ENCODE measurements around the gene SF3B3. TPM values are rescaled to one million over a fixed set of nuclear protein-coding genes. Genes with fewer than 3 reads are reported as not detected.

The SF3B3 gene
- total and polyA plus RNA-seq, 10 of the 15 experiments (the other 5 are each of a cell fraction or from before 2014, with no cell fraction given) = 134 to 453 (median 215) TPM

GRCh38 chr16:70480127-70481105 lies 43.2 kb upstream of the SF3B3 start (continued):
- TF ChIP-seq, protein P1, sequence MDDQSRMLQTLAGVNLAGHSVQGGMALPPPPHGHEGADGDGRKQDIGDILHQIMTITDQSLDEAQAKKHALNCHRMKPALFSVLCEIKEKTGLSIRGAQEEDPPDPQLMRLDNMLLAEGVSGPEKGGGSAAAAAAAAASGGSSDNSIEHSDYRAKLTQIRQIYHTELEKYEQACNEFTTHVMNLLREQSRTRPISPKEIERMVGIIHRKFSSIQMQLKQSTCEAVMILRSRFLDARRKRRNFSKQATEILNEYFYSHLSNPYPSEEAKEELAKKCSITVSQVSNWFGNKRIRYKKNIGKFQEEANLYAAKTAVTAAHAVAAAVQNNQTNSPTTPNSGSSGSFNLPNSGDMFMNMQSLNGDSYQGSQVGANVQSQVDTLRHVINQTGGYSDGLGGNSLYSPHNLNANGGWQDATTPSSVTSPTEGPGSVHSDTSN (IDR thresholded peaks at IDR 0.05; ENCODE audit: insufficient replicate concordance, low read depth, low read length) = no peak
- TF ChIP-seq CUX1 (IDR thresholded peaks at IDR 0.05; ENCODE audit: insufficient replicate concordance, low read depth, low read length) = no peak
- no peak for TF ChIP-seq SMC3 (IDR thresholded peaks at IDR 0.05; ENCODE audit: borderline replicate concordance, low read length)
- no peak for TF ChIP-seq IKZF2 (IDR thresholded peaks at IDR 0.05)
- no peak for TF ChIP-seq SP1 (IDR thresholded peaks at IDR 0.05; ENCODE audit: low read depth, low read length)
- TF ChIP-seq ZSCAN29 (IDR thresholded peaks at IDR 0.05) = no peak
- TF ChIP-seq LARP7 (IDR thresholded peaks at IDR 0.05) = no peak
- TF ChIP-seq NFYB (IDR thresholded peaks at IDR 0.05; ENCODE audit: insufficient read depth, low read depth, low read length) = no peak
- no peak for TF ChIP-seq E2F8 (IDR thresholded peaks at IDR 0.05; ENCODE audit: low read depth, partially characterized antibody)
- TF ChIP-seq MTA3 (IDR thresholded peaks at IDR 0.05; ENCODE audit: borderline replicate concordance, low read length) = no peak
- no peak for TF ChIP-seq DPF2 (IDR thresholded peaks at IDR 0.05)
- no peak for TF ChIP-seq SIX5 (IDR thresholded peaks at IDR 0.05; ENCODE audit: low read depth, low read length, severe bottlenecking)
- no peak for TF ChIP-seq CHD2 (IDR thresholded peaks at IDR 0.05; ENCODE audit: borderline replicate concordance, low read depth, low read length)

Data from GM12878 (cell line).